AG08396 (cell line): ENCODE measurements around the gene FAM98B.
A peak's percentile ranks its signal among the peaks of the same experiment; 100 is the strongest.

ENCODE experiments used
- DNase-seq: peaks from one replicate; pipeline ENCODE4 v3.0.0; 2012; ENCODE audit warnings: low spot score, mixed read lengths

FAM98B gene

DNA sequence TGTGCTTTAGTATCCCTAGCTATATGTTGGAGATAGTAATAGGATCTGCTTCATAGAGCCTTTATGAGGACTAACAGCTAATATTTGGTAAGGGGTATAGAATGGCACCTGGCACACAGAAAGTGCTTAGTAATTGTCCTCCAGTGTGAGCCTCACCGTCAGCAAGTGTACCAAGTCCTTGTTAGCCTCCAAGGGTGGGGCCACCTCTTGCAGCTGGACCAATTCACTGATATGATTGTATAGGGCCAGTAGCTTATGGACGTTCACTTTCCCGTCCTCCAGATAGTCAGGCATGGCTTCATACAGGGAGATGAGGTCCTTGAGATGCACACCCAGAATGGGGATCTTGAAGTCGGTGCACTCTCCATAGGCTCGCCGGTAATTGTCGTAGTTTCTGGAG lies 53.6 kb downstream of the FAM98B start:
- no peak for DNase-seq

DNA sequence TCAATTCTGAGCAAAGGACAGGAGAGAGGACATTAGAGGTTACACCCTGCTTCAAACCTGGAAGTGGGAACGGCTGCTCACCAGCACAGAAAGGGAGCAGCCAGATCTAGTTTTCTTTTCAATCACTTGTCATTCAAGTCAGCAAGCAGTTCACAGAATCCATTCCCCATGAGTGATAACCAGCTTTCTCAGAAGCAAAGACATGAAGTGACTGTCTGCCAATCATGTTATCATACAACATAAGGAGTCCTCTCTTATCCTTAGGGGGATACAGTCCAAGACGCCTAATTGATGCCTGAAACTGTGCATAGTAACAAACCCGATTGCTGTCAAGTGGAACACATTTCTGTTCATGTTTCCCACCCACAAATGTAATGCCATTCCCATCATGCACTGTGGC lies 54.7 kb downstream of the FAM98B start:
- DNase-seq, result no peak

DNA sequence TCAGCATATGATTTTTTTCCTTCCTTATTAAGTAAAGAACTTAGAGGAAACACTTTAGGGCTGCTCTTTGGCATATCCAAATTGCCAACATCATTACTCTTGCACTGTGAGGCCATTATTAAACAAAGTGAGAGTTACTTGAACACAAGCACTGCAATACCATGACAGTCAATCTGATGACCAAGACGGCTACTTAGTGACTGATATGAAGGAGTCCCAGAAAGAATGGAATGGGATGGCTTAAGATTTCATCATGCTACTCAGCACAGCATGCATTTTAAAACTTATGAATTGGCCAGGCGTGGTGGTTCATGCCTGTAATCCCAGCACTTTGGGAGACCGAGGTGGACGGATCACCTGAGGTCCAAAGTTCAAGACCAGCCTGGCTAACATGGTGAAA lies 55.2 kb downstream of the FAM98B start:
- no peak for DNase-seq

DNA sequence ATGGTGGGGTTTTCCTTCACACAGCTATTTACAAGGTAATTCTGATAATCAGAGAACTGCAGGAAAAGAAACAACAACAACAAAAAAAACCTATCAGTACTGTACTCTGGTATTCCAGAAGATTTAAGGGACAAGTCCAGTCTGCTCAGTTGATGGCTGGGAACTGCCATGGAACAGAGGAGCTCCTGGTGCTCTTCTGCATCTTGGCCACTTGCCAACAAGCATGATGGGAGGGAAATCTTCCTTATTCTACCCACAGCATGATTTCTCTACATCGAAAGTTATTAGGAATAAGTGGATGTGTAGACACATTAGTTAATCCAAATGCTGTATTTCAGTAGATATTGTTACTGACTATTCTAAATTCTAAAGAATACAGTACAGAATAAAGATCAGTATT lies 59.0 kb downstream of the FAM98B start:
- DNase-seq, result no peak

DNA sequence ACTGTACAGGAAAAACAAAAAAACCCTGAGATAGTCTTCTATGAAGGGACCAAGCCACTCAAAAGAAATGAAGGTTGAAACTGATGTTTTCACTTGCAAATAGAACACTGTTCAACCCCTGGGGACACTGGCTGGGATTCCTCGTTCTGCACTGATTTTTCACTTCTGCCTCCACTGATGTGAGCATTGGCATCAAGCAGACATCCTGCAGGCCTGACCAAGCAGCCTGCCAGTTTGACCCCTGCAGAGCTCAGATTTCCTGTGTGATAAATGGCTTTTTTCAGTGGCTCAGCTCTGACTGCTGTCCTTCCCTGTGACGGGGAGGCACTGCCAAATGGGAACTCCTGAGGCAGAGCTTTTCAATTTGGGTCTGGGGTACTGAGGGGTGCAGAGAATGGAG lies 60.7 kb downstream of the FAM98B start:
- no peak for DNase-seq

DNA sequence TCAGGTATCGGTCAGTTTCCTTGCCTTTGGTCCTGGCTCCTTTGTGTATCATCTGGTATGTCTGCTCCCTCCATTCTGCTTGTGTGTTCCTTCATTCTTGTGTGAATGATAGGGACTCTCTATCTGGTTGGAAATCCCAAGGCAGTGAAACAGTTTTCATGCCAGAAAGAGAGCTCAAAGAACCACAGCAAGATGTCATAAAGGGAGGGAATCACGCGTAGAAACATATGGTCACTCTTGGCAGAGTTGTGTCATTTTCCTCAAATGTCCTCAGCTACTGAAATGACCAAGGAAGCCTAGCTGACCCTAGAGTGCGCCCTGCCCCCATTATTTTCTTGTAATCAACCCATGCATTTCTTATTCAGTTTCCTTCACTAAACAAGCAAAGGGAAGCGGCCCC lies 62.7 kb downstream of the FAM98B start:
- DNase-seq, result no peak

DNA sequence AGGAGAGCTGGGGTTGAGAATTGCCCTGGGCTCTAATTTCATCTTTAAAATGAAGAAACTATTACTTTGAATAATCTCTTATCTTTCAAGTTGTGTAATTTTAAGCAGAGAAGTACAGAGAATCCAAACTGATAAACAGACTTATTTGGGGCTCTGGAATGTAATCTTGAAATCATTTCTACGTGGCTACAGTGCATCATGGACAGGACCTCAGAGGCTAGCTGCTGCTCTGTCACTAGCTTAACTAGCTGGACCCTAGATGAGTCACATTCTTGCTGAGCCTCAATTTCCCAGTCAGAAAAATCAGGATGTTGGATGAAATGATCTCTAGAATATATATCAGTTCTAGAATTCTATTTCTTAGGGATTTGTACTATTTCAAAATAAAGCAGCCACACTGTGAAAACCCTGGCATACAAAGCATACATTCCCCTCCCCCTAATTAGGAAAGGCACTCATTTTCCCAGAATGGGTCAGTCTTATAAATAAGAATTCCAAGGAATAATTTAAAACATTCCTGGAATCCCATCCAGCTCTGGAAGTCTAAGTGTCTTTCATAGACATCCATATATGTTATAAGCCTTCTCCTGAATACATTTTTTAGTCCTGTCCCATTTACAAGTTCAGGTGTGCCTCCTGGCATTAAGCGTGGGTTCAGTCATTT lies 63.5 kb downstream of the FAM98B start:
- DNase-seq, result no peak

DNA sequence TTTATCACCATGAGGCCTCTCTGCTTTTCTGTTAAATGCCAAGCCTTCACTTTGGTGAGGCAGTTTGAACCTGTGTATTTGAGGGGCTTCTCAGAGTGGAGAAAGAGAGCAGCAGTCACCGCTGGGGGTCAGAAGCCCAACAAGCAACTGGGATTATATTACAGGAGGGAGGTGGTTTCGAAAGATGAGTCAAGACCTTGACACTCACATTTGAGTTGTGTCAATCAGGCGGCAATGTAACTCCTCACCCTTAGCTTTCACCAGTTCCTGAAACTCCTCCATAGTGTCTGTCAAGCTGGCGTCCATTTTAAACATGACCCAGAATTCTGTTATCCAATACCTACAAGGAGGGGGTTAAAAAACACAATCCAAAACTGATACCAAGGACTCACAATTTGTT lies 64.2 kb downstream of the FAM98B start:
- DNase-seq, result no peak

DNA sequence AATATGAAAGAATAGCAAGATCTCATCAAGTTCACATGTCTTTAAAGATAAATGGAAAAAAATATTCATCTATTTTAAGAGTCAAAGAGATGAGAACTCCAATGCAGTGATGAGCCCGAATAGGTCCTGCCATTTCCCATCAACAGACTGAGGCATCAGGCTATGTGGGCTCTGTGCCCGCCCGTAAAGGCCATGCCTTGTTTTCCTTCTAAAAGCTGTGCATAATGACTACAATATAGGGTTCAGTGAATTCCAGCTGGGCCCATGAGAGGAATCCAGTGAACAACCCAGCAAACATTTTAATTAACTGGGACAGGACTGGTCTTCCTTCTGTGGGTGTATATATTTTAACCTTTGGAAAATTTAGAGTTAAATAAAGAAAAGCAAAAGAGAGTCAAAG lies 66.1 kb downstream of the FAM98B start:
- DNase-seq, result no peak

DNA sequence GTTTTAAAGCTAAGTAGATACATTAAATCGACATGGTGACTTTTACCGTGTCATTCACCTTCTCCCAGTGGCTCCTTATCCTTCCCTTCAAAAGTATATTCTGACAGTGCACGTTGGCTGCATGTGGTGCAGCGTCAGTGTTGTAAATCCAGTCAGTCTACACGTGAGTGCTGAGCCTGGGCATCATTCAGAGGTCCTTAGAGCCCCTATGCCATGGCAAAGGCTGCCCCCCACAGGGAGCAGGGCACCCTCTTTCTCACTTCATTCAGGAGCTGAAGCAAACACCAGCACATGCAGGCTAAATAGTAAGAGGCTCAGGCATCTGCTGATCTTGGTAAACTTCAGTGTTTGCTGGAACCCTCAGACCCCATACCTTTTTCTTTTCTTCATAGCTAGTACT lies 67.4 kb downstream of the FAM98B start:
- no peak for DNase-seq

DNA sequence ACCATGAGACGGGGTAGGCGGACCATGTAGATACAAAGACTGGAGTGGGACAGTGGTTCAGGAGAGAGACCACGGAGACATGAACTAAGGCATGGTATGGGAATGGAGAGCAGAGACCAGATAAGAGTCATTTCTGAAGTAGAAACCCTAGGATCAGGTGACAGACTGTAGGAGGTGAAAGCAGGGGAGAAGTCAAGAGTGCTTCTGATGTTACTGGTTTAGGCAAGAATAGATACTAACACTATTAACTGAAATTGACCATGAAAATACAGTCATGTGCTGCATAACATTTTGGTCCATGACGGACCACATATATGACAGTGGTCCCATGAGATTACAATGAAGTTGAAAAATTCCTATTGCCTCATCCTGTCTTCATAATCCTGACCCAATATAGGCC lies 69.0 kb downstream of the FAM98B start:
- no peak for DNase-seq

DNA sequence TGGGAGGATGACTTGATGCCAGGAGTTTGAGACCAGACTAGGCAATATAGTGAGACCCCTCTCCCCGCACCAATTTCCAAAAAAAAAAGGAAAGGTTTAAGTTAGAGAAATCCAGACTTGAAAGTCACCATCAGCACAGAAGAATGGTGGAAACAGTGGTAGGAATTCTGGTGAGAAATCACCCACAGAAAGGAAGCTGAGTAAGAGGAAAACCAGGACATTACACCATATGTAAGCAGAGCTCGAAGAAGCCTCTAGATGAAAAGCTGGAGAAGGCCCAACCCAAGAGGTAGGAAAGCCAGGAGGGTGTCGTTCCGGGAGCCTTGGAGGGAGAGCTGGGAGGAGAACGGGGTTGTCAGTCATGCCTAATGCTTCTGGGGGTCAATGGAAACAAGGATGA lies 70.2 kb downstream of the FAM98B start:
- no peak for DNase-seq

DNA sequence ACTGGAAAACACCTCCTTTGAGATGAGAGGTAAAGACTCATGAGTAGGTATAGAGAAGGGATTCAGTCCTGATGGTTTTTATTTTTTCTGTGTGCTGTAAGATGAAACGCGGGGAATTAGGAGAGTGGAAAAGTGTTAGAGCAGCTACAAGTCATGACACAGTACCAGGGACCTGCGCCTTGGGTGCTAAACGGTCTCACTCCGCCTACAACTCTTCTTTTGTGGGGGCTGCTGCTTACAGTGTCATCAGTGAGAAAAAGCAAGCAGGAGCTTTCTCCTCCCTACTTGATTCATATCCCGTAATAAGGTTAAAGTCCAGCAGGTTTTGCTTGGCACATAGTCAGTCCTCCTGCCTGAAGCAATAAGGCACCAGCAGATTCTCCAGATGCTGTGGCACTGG lies 71.6 kb downstream of the FAM98B start:
- no peak for DNase-seq

DNA sequence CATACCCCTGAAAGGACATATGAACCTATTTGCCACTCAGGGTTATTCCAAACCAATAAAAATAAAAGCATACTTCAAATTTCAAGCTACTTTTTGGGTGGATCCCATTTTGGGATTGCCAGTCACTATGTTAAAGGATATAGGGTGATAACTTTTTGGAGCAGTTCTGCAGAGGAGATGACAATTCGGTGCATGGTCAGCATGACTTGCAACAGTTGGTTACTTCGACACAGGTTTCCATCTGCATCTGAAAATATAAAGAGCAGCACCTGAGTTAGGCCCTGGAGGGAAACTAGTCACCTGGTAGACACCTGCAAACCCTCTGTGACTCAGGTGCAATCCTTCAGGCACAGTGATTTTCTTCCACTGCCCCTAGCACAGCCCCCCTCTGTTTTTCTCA lies 72.2 kb downstream of the FAM98B start:
- no peak for DNase-seq

DNA sequence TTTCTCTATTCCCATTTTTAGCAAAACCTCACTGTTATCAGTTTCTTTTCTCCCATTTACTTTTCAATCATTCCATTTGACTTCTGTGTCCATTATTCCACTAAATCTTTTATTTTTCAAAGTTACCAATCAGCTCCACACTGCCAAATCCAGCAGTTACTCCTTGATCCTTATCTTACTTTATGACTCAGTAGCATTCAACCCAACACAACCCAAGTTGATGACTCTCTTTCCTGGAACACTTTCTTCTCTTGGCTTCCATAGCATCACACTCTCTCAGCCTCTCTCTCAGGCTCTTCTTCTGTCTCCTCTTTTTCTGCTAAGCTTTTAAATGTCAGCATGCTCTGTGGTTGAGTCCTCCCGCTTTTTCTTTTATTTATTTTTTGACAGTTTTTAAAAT lies 74.4 kb downstream of the FAM98B start:
- DNase-seq, result no peak

DNA sequence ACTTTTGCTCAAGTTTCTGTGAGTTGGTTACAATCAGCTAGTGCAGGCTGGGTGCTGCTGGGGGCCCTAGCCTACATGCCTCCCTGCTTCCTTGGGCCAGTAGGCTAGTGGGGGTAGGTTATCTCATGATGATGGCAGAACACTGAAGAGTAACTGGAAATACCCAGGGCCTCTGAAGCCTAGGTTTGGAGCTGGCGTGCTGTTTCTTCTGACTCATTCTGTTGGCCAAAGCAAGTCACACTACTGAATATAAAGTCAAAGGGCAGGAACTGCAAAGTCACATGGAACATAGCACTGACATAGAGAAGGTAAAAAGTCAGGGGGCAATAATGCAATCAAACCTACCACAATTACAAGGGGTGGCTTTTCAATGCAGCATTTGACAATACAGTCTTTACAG lies 76.2 kb downstream of the FAM98B start:
- no peak for DNase-seq

DNA sequence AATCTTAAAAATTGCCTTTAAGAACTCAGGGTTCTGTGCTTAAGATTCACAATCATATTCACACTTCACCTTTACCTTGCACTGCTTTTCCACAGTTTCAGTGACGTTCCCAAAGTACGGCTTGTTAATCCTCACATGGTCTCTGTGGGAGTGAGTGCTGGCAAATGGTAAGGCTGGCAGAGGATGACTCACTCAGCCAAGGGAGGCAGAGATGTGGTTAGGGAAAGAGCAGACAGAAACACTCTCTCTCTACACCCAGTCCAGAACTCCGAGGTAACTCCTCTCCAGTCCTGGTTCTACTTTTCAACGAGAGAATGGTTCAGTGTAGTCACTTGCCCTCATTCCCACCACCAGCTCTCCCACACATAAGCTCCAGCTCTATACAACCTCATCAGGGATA lies 77.6 kb downstream of the FAM98B start:
- no peak for DNase-seq

DNA sequence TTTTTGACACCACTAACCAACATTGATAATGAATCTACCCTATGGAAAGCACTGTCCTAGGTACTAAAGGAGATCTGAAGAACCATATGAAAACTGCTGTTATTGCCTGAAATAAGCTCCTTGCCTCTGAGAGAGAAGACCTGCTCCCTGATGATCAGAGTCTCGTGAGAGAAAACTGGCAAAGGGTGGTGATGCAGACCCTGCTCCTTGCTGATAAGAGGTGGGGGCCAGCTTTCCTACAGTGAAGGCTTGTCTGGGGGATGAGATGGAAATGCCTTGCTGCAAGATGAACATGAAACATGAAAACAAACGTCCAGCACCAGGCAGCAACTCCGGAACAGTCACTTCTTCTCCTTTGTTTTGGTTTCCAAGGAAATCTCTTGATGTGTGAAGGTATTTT lies 78.8 kb downstream of the FAM98B start:
- no peak for DNase-seq

DNA sequence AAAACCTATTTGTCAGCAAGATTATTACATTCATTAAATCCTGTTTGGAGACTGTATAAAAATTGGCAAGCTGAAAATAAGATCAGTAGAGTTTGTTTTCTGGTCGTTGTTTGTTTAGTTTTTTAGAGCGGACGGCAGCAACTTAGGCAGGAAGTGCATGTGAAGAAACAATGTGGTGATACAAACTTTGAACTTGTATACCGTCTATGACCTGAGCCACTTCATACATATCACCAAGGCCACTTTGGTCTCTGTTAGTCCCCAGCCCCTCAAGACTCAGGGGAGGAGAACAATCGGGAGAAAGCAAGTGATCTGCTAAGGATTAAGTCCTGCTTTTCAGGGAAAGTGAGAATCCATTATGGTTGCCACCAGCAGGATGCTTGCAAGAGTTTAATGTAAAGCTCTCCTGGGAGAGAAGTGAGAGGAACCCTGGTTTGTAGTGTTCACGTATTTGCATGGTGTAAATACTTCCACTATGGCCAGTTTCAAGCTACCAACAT lies 79.5 kb downstream of the FAM98B start:
- no peak for DNase-seq

DNA sequence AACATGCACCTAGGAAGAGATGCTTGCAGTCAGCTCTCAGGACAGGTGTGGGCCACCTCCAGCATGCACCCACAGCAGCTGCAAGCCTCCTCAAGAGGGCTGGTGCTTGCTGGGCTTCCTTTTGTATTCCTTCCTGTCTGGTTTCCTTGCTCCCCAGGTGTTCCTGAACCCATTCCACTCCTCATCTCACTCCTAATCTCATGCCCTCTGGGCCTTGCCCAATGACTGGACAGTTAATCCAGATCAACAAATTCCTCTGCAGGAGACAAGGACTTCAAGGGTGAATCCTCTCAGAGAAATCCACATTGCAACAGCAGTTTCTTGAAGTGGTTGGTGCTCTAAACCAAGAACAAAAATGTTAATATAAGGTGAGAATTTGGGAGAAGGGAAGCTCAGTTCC lies 80.0 kb downstream of the FAM98B start:
- no peak for DNase-seq

DNA sequence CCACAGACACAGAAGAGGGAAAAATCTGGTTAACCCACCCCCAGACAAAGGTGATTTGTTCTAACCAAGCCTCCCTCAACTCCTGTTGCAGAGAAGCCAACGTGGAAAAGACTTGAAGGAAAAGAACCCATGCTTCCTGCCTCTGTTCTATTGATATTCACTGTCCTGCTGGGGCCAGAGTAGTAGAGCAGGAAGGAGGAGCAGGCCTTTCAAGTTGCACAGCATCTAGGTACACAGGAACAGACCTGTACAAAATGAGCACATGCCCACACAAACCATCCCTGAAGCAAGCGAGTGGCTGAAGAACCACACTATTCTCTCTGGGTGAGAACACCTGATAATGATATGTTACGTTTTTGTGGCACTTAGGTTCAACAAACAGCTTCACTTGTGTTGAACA lies 80.8 kb downstream of the FAM98B start:
- no peak for DNase-seq

DNA sequence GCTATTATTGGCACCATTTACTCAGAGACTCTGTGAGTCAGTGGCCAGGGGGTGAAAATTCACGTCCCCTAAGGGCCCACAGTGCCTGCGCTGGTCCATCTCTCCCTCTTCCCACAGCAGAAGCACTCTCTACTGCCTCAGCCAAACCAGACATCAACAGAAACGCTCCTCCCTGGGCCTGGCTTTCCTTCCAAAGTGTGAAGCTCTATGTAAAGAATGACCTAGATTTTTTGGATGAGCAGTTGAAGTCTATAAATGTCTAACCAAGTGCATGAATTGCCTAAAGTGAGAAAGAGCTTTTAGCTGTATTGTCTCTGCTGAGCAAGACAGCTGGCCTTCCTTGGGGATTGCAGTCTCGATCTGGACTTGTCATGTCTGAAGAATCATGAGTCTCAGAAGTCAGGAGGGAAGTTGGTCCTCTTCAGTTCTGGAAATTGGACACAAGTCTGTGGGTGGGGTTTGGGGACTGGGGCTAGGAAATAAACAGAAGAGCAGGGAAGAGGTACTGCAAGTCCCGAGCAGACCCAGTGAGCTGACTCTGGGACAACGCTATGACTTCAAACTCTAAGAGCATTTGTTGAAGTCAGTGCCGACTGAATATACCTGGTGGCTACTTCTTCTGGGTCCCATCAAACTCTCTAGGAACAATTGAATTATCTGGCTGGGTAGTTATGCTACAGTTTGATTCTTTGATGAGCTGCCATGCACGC lies 81.7 kb downstream of the FAM98B start:
- DNase-seq, result no peak

DNA sequence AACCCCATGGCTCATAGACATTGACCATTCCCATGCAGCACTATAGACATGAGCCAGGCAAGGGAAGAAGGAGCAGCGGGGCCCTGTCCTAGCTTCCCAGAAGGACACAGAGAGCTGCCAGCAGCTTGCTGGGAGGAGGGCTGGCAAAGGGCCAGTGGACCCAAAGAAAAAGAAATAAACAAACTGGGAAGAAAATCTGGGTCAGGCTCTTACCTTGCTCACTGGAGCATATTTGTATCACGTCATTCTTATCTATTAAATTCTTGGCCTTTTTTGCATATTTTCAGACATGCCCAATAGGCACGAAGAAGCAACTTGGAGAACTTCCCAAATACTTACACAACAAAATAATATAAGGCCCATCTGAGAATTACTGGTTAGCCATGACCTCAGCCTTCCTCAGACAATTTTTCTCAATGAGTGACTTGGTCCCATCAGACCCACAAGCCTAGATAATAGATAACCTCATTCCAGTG lies 82.3 kb downstream of the FAM98B start:
- DNase-seq, result peak; percentile 41
